A673 (cell line): Measurements from ENCODE around the gene TENM4.

Source experiments
- EZH2 ChIP-seq: fragments of 200-600 bp; sonication (generic); IDR thresholded peaks from 2 replicates; pipeline ENCODE4 v1.6.1; 2017; ENCODE audit warnings: borderline replicate concordance, low read depth, mild to moderate bottlenecking, mixed read lengths, antibody characterized with exemption, low read length; ENCODE audit not compliant: poor library complexity, severe bottlenecking
- TF ChIP-seq, protein P1 (sequence below): fragments of 300-800, 200-600 bp; sonication (generic); conservative IDR thresholded peaks from 2 replicates; pipeline ENCODE4 v1.5.1; 2017; ENCODE audit warnings: low read depth, mild to moderate bottlenecking, antibody characterized with exemption, low read length, moderate library complexity, mixed read lengths

- TF ChIP-seq, protein P1, sequence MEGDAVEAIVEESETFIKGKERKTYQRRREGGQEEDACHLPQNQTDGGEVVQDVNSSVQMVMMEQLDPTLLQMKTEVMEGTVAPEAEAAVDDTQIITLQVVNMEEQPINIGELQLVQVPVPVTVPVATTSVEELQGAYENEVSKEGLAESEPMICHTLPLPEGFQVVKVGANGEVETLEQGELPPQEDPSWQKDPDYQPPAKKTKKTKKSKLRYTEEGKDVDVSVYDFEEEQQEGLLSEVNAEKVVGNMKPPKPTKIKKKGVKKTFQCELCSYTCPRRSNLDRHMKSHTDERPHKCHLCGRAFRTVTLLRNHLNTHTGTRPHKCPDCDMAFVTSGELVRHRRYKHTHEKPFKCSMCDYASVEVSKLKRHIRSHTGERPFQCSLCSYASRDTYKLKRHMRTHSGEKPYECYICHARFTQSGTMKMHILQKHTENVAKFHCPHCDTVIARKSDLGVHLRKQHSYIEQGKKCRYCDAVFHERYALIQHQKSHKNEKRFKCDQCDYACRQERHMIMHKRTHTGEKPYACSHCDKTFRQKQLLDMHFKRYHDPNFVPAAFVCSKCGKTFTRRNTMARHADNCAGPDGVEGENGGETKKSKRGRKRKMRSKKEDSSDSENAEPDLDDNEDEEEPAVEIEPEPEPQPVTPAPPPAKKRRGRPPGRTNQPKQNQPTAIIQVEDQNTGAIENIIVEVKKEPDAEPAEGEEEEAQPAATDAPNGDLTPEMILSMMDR = no peak
- no peak for TF ChIP-seq EZH2
These were observed 358.6 kb downstream of the TENM4 start for GRCh38 chr11:79082280-79082679.
